GM23338 (cell line): ENCODE results near the gene HPF1.

ENCODE experiments used
- TF ChIP-seq, protein P1 (sequence below), 2 experiments: fragments of 200-600 bp in 1 of 2; sonication (generic) in 1 of 2; conservative IDR thresholded peaks; 2 replicates each; pipeline versions ENCODE4 v1.5.1 to v1.6.1; 2016 to 2017; ENCODE audit warnings: antibody characterized with exemption in 2 of 2, low read depth in 2 of 2, mild to moderate bottlenecking in 2 of 2, moderate library complexity in 1 of 2
- TF ChIP-seq, protein P2 (sequence below): IDR thresholded peaks from one replicate; pipeline ENCODE4 v1.6.1; 2018; ENCODE audit warnings: antibody characterized with exemption; ENCODE audit not compliant: unreplicated experiment

DNA sequence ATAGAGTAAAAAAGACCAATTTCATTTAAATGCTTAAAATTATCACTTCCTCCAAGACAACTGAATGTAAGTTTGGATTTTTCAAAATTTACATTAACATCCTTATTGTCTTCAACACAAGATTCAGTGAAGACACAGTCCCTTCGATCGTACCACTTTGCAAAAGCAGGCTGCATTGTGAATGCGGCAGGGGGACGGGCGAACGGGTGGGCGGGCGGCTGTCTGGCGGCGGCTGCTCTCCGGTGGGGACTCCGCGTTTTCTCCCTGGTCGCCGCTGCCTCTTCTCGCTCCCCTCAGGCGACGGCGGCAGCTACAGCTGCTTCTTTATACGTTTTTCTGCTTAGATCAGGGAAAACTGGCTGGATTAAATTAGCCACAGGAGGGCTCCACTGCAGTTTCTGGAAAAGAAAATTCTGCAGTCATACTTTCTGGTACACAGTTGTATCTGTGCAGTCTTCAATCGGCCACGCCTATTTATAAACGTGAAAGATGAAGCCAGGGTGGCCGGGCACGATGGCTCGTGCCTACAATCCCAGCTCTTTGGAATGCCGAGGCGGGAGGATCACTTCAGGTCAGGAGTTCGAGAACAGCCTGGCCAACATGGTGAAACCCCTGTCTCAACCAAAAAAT lies 33.9 kb upstream of the HPF1 start:
- TF ChIP-seq, protein P1, sequence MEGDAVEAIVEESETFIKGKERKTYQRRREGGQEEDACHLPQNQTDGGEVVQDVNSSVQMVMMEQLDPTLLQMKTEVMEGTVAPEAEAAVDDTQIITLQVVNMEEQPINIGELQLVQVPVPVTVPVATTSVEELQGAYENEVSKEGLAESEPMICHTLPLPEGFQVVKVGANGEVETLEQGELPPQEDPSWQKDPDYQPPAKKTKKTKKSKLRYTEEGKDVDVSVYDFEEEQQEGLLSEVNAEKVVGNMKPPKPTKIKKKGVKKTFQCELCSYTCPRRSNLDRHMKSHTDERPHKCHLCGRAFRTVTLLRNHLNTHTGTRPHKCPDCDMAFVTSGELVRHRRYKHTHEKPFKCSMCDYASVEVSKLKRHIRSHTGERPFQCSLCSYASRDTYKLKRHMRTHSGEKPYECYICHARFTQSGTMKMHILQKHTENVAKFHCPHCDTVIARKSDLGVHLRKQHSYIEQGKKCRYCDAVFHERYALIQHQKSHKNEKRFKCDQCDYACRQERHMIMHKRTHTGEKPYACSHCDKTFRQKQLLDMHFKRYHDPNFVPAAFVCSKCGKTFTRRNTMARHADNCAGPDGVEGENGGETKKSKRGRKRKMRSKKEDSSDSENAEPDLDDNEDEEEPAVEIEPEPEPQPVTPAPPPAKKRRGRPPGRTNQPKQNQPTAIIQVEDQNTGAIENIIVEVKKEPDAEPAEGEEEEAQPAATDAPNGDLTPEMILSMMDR (conservative IDR thresholded peaks at IDR 0.05; ENCODE audit: low read depth in 2 of 2) = peak; percentile 31 to 55
- TF ChIP-seq, protein P2, sequence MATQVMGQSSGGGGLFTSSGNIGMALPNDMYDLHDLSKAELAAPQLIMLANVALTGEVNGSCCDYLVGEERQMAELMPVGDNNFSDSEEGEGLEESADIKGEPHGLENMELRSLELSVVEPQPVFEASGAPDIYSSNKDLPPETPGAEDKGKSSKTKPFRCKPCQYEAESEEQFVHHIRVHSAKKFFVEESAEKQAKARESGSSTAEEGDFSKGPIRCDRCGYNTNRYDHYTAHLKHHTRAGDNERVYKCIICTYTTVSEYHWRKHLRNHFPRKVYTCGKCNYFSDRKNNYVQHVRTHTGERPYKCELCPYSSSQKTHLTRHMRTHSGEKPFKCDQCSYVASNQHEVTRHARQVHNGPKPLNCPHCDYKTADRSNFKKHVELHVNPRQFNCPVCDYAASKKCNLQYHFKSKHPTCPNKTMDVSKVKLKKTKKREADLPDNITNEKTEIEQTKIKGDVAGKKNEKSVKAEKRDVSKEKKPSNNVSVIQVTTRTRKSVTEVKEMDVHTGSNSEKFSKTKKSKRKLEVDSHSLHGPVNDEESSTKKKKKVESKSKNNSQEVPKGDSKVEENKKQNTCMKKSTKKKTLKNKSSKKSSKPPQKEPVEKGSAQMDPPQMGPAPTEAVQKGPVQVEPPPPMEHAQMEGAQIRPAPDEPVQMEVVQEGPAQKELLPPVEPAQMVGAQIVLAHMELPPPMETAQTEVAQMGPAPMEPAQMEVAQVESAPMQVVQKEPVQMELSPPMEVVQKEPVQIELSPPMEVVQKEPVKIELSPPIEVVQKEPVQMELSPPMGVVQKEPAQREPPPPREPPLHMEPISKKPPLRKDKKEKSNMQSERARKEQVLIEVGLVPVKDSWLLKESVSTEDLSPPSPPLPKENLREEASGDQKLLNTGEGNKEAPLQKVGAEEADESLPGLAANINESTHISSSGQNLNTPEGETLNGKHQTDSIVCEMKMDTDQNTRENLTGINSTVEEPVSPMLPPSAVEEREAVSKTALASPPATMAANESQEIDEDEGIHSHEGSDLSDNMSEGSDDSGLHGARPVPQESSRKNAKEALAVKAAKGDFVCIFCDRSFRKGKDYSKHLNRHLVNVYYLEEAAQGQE = no peak
